SU-DHL-6 (cell line): ENCODE data around the gene IL17RC.

Experiments
- H2AFZ ChIP-seq: fragments of 200-600 bp; sonication (generic); 2 replicates; pipeline ENCODE4 v1.6.1; 2014; ENCODE audit warnings: low read depth, mild to moderate bottlenecking, moderate library complexity, mixed read lengths, antibody characterized with exemption, low read length; ENCODE audit not compliant: severe bottlenecking
- H3F3A ChIP-seq: fragments of 200-600 bp; shearing (Covaris generic); 2 replicates; pipeline ENCODE4 v1.6.0; 2016; ENCODE audit warnings: antibody characterized with exemption, mild to moderate bottlenecking; ENCODE audit not compliant: insufficient read depth
- H3K27ac ChIP-seq: fragments of 200-600 bp; sonication (generic); 2 replicates; pipeline ENCODE4 v1.5.1; 2016; ENCODE audit warnings: low read depth, mild to moderate bottlenecking, low read length, moderate library complexity, mixed read lengths
- H3K27me3 ChIP-seq: fragments of 200-600 bp; sonication (generic), shearing (Covaris generic); 2 replicates; pipeline ENCODE4 v1.6.0; 2014; ENCODE audit warnings: mild to moderate bottlenecking, low read length
- H3K36me3 ChIP-seq: fragments of 200-600 bp; sonication (generic); 2 replicates; pipeline ENCODE4 v1.6.1; 2014; ENCODE audit warnings: mild to moderate bottlenecking, low read length, mixed read lengths
- H3K4me2 ChIP-seq: fragments of 300-600, 200-600 bp; shearing (Covaris generic), sonication (generic); 2 replicates; pipeline ENCODE4 v1.6.0; 2014; ENCODE audit warnings: low read length, low read depth, mild to moderate bottlenecking; ENCODE audit not compliant: poor library complexity, severe bottlenecking
- H3K4me3 ChIP-seq: fragments of 200-600 bp; sonication (generic); 2 replicates; pipeline ENCODE4 v1.5.1; 2014; ENCODE audit warnings: antibody characterized with exemption, low read length, mild to moderate bottlenecking, mixed read lengths; ENCODE audit not compliant: insufficient read depth, poor library complexity, severe bottlenecking
- H3K79me2 ChIP-seq: fragments of 200-600 bp; sonication (generic); 2 replicates; pipeline ENCODE4 v1.6.1; 2014; ENCODE audit warnings: mild to moderate bottlenecking, low read length, moderate library complexity; ENCODE audit not compliant: insufficient read depth
- H3K9ac ChIP-seq: fragments of 200-600 bp; sonication (generic); 2 replicates; pipeline ENCODE4 v1.7.0; 2014; ENCODE audit warnings: mild to moderate bottlenecking, low read length
- H3K9me2 ChIP-seq: fragments of 200-600 bp; sonication (generic); replicated peaks from 2 replicates; pipeline ENCODE4 v1.6.1; 2014; ENCODE audit warnings: low read length; ENCODE audit not compliant: insufficient read depth
- H3K9me3 ChIP-seq: fragments of 200-600 bp; sonication (generic); 2 replicates; pipeline ENCODE4 v1.6.1; 2014; ENCODE audit warnings: low read length, mixed read lengths; ENCODE audit not compliant: insufficient read depth
- H4K20me1 ChIP-seq: fragments of 200-600 bp; sonication (generic); 2 replicates; pipeline ENCODE4 v1.6.1; 2014; ENCODE audit warnings: low read depth, mild to moderate bottlenecking, antibody characterized with exemption, low read length, moderate library complexity, mixed read lengths
- CTCF ChIP-seq: fragments of 200-600 bp; sonication (generic); IDR thresholded peaks from one replicate; pipeline ENCODE4 v1.5.1; 2017; ENCODE audit warnings: antibody characterized with exemption, mild to moderate bottlenecking, low read length, moderate library complexity; ENCODE audit not compliant: insufficient read depth, poor library complexity, severe bottlenecking
- EZH2phosphoT487 ChIP-seq: fragments of 200-600 bp; sonication (generic), shearing (Covaris generic); conservative IDR thresholded peaks from 2 replicates; pipeline ENCODE4 v1.6.1; 2018; ENCODE audit warnings: mild to moderate bottlenecking, antibody characterized with exemption, low read length, moderate library complexity, mixed read lengths

Gene IL17RC, protein sequence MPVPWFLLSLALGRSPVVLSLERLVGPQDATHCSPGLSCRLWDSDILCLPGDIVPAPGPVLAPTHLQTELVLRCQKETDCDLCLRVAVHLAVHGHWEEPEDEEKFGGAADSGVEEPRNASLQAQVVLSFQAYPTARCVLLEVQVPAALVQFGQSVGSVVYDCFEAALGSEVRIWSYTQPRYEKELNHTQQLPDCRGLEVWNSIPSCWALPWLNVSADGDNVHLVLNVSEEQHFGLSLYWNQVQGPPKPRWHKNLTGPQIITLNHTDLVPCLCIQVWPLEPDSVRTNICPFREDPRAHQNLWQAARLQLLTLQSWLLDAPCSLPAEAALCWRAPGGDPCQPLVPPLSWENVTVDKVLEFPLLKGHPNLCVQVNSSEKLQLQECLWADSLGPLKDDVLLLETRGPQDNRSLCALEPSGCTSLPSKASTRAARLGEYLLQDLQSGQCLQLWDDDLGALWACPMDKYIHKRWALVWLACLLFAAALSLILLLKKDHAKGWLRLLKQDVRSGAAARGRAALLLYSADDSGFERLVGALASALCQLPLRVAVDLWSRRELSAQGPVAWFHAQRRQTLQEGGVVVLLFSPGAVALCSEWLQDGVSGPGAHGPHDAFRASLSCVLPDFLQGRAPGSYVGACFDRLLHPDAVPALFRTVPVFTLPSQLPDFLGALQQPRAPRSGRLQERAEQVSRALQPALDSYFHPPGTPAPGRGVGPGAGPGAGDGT

GRCh38 chr3:9916734-9917680, at the start of gene IL17RC:
IL17RC (plus strand) TSS chr3:9917098; CDS start chr3:9917316, 218 bp downstream.
- peak within 1 kb of the TSS; percentile 34 for H3K4me2 ChIP-seq
- no peaks in the 10 kb centered on the region for H3K27me3 ChIP-seq
- no peak within 1 kb of the TSS for H3K9ac ChIP-seq

GRCh38 chr3:9867106-9867505, 49.8 kb upstream of the IL17RC start:
- no peaks in the 10 kb centered on the region for H3K36me3 ChIP-seq
- no peak overlapping the region for H3K9ac ChIP-seq
- no peaks in the 10 kb centered on the region for H3F3A ChIP-seq
- no peaks in the 10 kb centered on the region for H4K20me1 ChIP-seq
- no peak overlapping the region for H3K4me3 ChIP-seq
- H3K27ac ChIP-seq = no peak overlapping the region
- H2AFZ ChIP-seq = no peak overlapping the region
- no peaks in the 10 kb centered on the region for H3K9me3 ChIP-seq
- H3K27me3 ChIP-seq = no peaks in the 10 kb centered on the region
- H3K79me2 ChIP-seq = no peaks in the 10 kb centered on the region
- no peak for TF ChIP-seq CTCF
- no peak for TF ChIP-seq EZH2phosphoT487
- no peaks in the 10 kb centered on the region for H3K9me2 ChIP-seq
- no peak overlapping the region for H3K4me2 ChIP-seq

More at GRCh38 chr3:9916734-9917680, at the start of gene IL17RC:
- no peaks in the 10 kb centered on the region for H3K9me3 ChIP-seq
- H3K4me3 ChIP-seq = no peak within 1 kb of the TSS
- no peaks in the 10 kb centered on the region for H3K9me2 ChIP-seq
- no peak for TF ChIP-seq EZH2phosphoT487
- TF ChIP-seq CTCF = no peak
- H2AFZ ChIP-seq = no peak within 1 kb of the TSS
- H3K27ac ChIP-seq = no peak within 1 kb of the TSS
- H3F3A ChIP-seq = no peaks in the 10 kb centered on the region
- H3K36me3 ChIP-seq = no peaks in the 10 kb centered on the region
- H4K20me1 ChIP-seq = no peaks in the 10 kb centered on the region
- no peaks in the 10 kb centered on the region for H3K79me2 ChIP-seq

GRCh38 chr3:9869955-9870354, 46.9 kb upstream of the IL17RC start:
- Histone ChIP-seq H3K4me3 (no peak overlapping the region), H3K27me3 (no peaks in the 10 kb centered on the region), H3K9me3 (no peaks in the 10 kb centered on the region), H3K79me2 (no peaks in the 10 kb centered on the region), H3K4me2 (no peak overlapping the region), H3K9me2 (no peaks in the 10 kb centered on the region), H2AFZ (no peak overlapping the region), H3F3A (no peaks in the 10 kb centered on the region), H3K36me3 (no peaks in the 10 kb centered on the region), H3K27ac (no peak overlapping the region), H4K20me1 (no peaks in the 10 kb centered on the region), H3K9ac (no peak overlapping the region)
- TF ChIP-seq EZH2phosphoT487 (no peak), CTCF (no peak)
